Activated CD8-positive, alpha-beta memory T cell treated with anti-CD3 and anti-CD28 coated beads, Interleukin-2, amount 10 ng/mL, durations not matched to agents 7 days and 5 days (primary cell): ENCODE results near the gene GPR150. TPM values are rescaled to one million over a fixed set of nuclear protein-coding genes. Genes with fewer than 3 reads are reported as not detected.
A peak's percentile ranks its signal among the peaks of the same experiment; 100 is the strongest.
"Not testable (repeated sequence)": the region's sequence is repeated elsewhere in the genome, so short reads cannot be mapped to it uniquely, and the experiment has no call there.

Source experiments
- ATAC-seq: fragments of 150-1000 bp; cut with Tn5 transposase; one replicate; pipeline ENCODE4 v1.10.0; 2021; ENCODE audit warnings: moderate library complexity
- CTCF ChIA-PET: fragments of 350-600 bp; sonication (Branson Sonifier 250); formaldehyde crosslinking; loops from one replicate; lab custom pipeline; 2021; ENCODE audit warnings: antibody characterized with exemption; lab: Charles Lee
- DNase-seq: peaks from one replicate; pipeline ENCODE4 v3.0.0-alpha.2; 2020
- H3K27ac Mint-ChIP-seq: one replicate; pipeline ENCODE4 v1.8.0; 2021; ENCODE audit warnings: mild to moderate bottlenecking, mixed read lengths
- H3K27me3 Mint-ChIP-seq: one replicate; pipeline ENCODE4 v1.8.0; 2021; ENCODE audit warnings: mixed read lengths
- H3K36me3 Mint-ChIP-seq: one replicate; pipeline ENCODE4 v1.8.0; 2021; ENCODE audit warnings: mild to moderate bottlenecking, mixed read lengths
- H3K4me1 Mint-ChIP-seq: one replicate; pipeline ENCODE4 v1.8.0; 2021; ENCODE audit warnings: mixed read lengths
- H3K4me3 Mint-ChIP-seq: one replicate; pipeline ENCODE4 v1.8.0; 2021; ENCODE audit warnings: mild to moderate bottlenecking, moderate library complexity, mixed read lengths
- H3K9me3 Mint-ChIP-seq: one replicate; pipeline ENCODE4 v1.8.0; 2022; ENCODE audit warnings: low read depth, mixed read lengths
- total RNA-seq, 2 experiments: library from RNA; stranded (reverse); gene quantifications; one replicate each; pipeline ENCODE4 v1.2.3, GENCODE V29; 2021

The GPR150 gene
- total RNA-seq, 2 experiments from 2014 or later, result 0.28 to 0.58 TPM

GRCh38 chr5:95630394-95630917 is 10.6 kb downstream of the GPR150 start:
- H3K36me3 Mint-ChIP-seq, result peaks cover 18% of the 10 kb centered on the region
- H3K4me1 Mint-ChIP-seq, result peaks cover 15% of the 10 kb centered on the region
- CTCF ChIA-PET, result interaction anchor here (2.2 to 2.7 kb wide), 4 partner anchors 10 to 151 kb away, joined by 9 to 16 read pairs (median 10); partner anchors contain the start of genes GPR150 and RFESD
- no peak overlapping the region for H3K4me3 Mint-ChIP-seq
- H3K27ac Mint-ChIP-seq, result no peak overlapping the region
- DNase-seq (no peak), ATAC-seq (no peak)
- peaks cover 3% of the 10 kb centered on the region for H3K27me3 Mint-ChIP-seq
- peaks cover 6% of the 10 kb centered on the region for H3K9me3 Mint-ChIP-seq

GRCh38 chr5:95631255-95631958 is 11.5 kb downstream of the GPR150 start:
- DNase-seq, result no peak
- Mint-ChIP-seq H3K27me3 (peaks cover 6% of the 10 kb centered on the region), H3K4me1 (peaks cover 15% of the 10 kb centered on the region), H3K27ac (peak overlapping the region; percentile 83), H3K36me3 (peaks cover 18% of the 10 kb centered on the region), H3K4me3 (no peak overlapping the region), H3K9me3 (peaks cover 6% of the 10 kb centered on the region)
- CTCF ChIA-PET, result interaction anchor here (1.7 to 2.7 kb wide), 5 partner anchors 9 to 150 kb away, joined by 8 to 16 read pairs (median 9); partner anchors contain the start of genes GPR150 and RFESD
- ATAC-seq, result no peak

- no peak overlapping the region for H3K4me3 Mint-ChIP-seq
Observed at GRCh38 chr5:95631991-95632675, 12.2 kb downstream of the GPR150 start.

GRCh38 chr5:95632942-95633341 is 13.1 kb downstream of the GPR150 start:
- H3K27ac Mint-ChIP-seq, ATAC-seq, DNase-seq, H3K9me3 Mint-ChIP-seq, H3K4me3 Mint-ChIP-seq: not testable (repeated sequence)
- Mint-ChIP-seq H3K36me3 (peaks cover 18% of the 10 kb centered on the region), H3K4me1 (peaks cover 15% of the 10 kb centered on the region), H3K27me3 (peaks cover 12% of the 10 kb centered on the region)
- CTCF ChIA-PET, result interaction anchor here (1.7 to 2.7 kb wide), 3 partner anchors 10 to 148 kb away, joined by 8 to 11 read pairs (median 9); partner anchors contain the start of gene GPR150

More at GRCh38 chr5:95631991-95632675, 12.2 kb downstream of the GPR150 start:
- ATAC-seq (peak; percentile 100), DNase-seq (peak; percentile 85)
- Mint-ChIP-seq H3K27ac (peak overlapping the region; percentile 83), H3K4me1 (peaks cover 15% of the 10 kb centered on the region), H3K9me3 (peaks cover 6% of the 10 kb centered on the region), H3K36me3 (peaks cover 18% of the 10 kb centered on the region), H3K27me3 (peaks cover 11% of the 10 kb centered on the region)
- CTCF ChIA-PET, result interaction anchor here (1.7 to 2.7 kb wide), 5 partner anchors 10 to 149 kb away, joined by 8 to 16 read pairs (median 9); partner anchors contain the start of genes GPR150 and RFESD

- CTCF ChIA-PET, result interaction anchor here (0.7 to 2.1 kb wide), 2 partner anchors 11 to 97 kb away, joined by 3 to 7 read pairs; no protein-coding TSS in a partner anchor
- Mint-ChIP-seq H3K4me1 (peaks cover 18% of the 10 kb centered on the region), H3K27me3 (peaks cover 17% of the 10 kb centered on the region), H3K4me3 (no peak overlapping the region), H3K9me3 (peaks cover 6% of the 10 kb centered on the region), H3K36me3 (peaks cover 18% of the 10 kb centered on the region), H3K27ac (no peak overlapping the region)
- ATAC-seq, result no peak
- no peak for DNase-seq
Observed at GRCh38 chr5:95633671-95634070, 13.8 kb downstream of the GPR150 start.

GRCh38 chr5:95634081-95634480 is 14.2 kb downstream of the GPR150 start:
- Mint-ChIP-seq H3K4me3 (no peak overlapping the region), H3K36me3 (peaks cover 18% of the 10 kb centered on the region), H3K9me3 (peaks cover 6% of the 10 kb centered on the region), H3K27ac (no peak overlapping the region), H3K4me1 (peaks cover 19% of the 10 kb centered on the region), H3K27me3 (peaks cover 18% of the 10 kb centered on the region)
- ATAC-seq (no peak), DNase-seq (no peak)
- CTCF ChIA-PET, result interaction anchor here (0.7 to 2.1 kb wide), 2 partner anchors 10 to 97 kb away, joined by 3 to 7 read pairs; no protein-coding TSS in a partner anchor

GRCh38 chr5:95638632-95639031 is 18.7 kb downstream of the GPR150 start:
- Mint-ChIP-seq H3K27me3 (peaks cover 23% of the 10 kb centered on the region), H3K27ac (no peak overlapping the region), H3K36me3 (peaks cover under 1% of the 10 kb centered on the region), H3K4me3 (no peak overlapping the region), H3K9me3 (no peaks in the 10 kb centered on the region), H3K4me1 (peaks cover 4% of the 10 kb centered on the region)
- DNase-seq, result no peak
- no peak for ATAC-seq
- CTCF ChIA-PET, result no interaction called here

- Mint-ChIP-seq H3K4me1 (peaks cover 26% of the 10 kb centered on the region), H3K27me3 (peaks cover 16% of the 10 kb centered on the region), H3K9me3 (no peaks in the 10 kb centered on the region), H3K4me3 (no peak overlapping the region), H3K36me3 (no peaks in the 10 kb centered on the region), H3K27ac (no peak overlapping the region)
- CTCF ChIA-PET, result interaction anchor here (0.9 to 5.2 kb wide), 3 partner anchors 139 to 207 kb away, joined by 4 to 46 read pairs (median 22); no protein-coding TSS in a partner anchor
- ATAC-seq, result no peak
- DNase-seq, result no peak
Observed at GRCh38 chr5:95641741-95642220, 21.9 kb downstream of the GPR150 start.

GRCh38 chr5:95643152-95643551 is 23.3 kb downstream of the GPR150 start:
- no peak for ATAC-seq
- peaks cover 37% of the 10 kb centered on the region for H3K4me1 Mint-ChIP-seq
- H3K9me3 Mint-ChIP-seq, result no peaks in the 10 kb centered on the region
- H3K27me3 Mint-ChIP-seq, result peaks cover 12% of the 10 kb centered on the region
- H3K27ac Mint-ChIP-seq, result no peak overlapping the region
- no peaks in the 10 kb centered on the region for H3K36me3 Mint-ChIP-seq
- CTCF ChIA-PET, result interaction anchor here (0.7 to 5.2 kb wide), 10 partner anchors 9 to 216 kb away, joined by 3 to 46 read pairs (median 6); no protein-coding TSS in a partner anchor
- H3K4me3 Mint-ChIP-seq, result no peak overlapping the region
- DNase-seq, result no peak

GRCh38 chr5:95644351-95645042 is 24.6 kb downstream of the GPR150 start:
- CTCF ChIA-PET, result interaction anchor here (0.7 to 5.2 kb wide), 15 partner anchors 10 to 677 kb away, joined by 3 to 46 read pairs (median 4); no protein-coding TSS in a partner anchor
- Mint-ChIP-seq H3K4me1 (peaks cover 40% of the 10 kb centered on the region), H3K27ac (peak overlapping the region; percentile 63), H3K27me3 (peaks cover 2% of the 10 kb centered on the region), H3K9me3 (no peaks in the 10 kb centered on the region), H3K4me3 (no peak overlapping the region), H3K36me3 (peaks cover under 1% of the 10 kb centered on the region)
- ATAC-seq (no peak), DNase-seq (peak; percentile 81)

GRCh38 chr5:95646226-95646568 is 26.3 kb downstream of the GPR150 start:
- peaks cover 42% of the 10 kb centered on the region for H3K4me1 Mint-ChIP-seq
- H3K36me3 Mint-ChIP-seq, DNase-seq, H3K27me3 Mint-ChIP-seq, ATAC-seq, H3K9me3 Mint-ChIP-seq: not testable (repeated sequence)
- peak overlapping the region; percentile 75 for H3K4me3 Mint-ChIP-seq
- CTCF ChIA-PET, result interaction anchor here (1.0 to 5.2 kb wide), 16 partner anchors 15 to 221 kb away, joined by 3 to 46 read pairs (median 6); no protein-coding TSS in a partner anchor
- H3K27ac Mint-ChIP-seq, result peak overlapping the region; percentile 88
